HG02970 (cell line): ENCODE results near the gene MT1B.

ENCODE experiments used
- ATAC-seq: cut with Tn5 transposase; IDR thresholded peaks from one replicate; pipeline ENCODE4 v1.9.1; 2021; ENCODE audit warnings: mild to moderate bottlenecking, moderate library complexity, moderate number of reproducible peaks; ENCODE audit not compliant: unreplicated experiment, low FRiP score

The MT1B gene

DNA sequence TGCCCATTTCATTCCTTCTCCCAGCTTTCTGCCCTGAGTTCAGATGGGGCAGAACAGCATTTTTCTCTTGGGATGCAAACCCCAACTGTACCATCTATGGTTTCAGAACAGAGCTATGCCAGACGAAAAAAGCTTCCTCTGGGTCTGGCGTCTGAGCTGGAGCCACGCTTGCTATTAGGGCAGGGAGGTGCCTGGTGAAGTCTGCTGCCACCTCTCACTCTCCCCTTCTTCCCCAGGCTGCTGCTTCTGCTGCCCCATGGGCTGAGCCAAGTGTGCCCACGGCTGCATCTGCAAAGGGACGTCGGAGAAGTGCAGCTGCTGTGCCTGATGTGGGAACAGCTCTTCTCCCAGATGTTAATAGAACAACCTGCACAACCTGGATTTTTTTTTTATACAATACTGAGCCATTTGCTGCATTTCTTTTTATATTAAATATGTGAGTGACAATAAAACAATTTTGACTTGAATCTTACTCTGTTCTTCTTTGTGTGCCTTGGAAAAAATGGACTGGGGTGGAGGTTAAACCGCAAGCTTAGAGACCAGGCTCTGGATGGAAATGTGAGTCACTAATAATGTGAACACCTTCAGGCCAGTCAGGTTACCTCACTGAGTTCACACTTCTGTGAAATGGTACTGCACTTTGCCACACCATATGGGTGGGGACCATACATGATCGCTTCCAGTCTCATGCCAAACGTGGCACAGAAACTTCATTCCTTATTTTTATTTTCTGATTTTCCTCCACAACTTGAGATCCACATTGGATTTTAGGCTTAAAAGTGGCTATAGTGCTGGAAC lies 14.9 kb upstream of the MT1B start:
- ATAC-seq: no peak

DNA sequence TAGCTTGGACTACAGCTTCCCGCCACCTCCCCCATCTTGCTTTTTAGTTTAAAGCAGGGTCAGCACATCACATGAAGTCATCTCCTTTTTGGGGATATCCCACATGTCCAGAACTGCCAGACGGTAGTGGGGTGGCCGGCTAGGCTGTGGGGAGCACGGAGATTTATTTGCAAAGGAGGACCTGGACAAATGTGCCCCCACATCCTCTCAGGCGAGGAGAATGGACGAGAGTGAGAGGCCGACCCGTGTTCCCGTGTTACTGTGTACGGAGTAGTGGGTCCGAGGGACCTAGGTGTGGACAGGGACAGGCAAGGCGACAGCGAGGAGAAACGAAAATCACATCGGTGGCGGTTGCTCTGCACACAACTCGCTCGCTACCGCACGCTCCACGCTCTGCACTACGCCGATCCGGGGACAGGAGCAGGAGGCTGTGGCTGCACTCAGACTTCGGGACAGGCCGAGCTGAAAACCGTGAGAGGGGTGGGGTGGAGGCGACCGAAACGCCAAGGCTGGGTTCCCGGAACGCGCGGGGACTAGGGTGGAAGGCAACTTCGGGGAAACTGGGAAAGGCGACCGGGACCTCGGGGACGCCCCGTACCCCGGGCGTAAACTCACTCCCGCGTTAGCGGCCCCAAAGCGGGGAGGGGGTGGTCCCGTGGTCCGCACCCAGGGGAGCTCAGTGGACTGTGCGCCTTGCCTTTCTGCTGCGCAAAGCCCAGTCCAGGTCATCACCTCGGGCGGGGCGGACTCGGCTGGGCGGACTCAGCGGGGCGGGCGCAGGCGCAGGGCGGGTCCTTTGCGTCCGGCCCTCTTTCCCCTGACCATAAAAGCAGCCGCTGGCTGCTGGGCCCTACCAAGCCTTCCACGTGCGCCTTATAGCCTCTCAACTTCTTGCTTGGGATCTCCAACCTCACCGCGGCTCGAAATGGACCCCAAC lies 13.6 kb upstream of the MT1B start, which contains the start of gene MT1A:
Gene MT1A (plus strand): TSS at position 853 of the 937 bp plus-strand sequence. CDS start 73 bp downstream, at position 926.
- no peak for ATAC-seq

DNA sequence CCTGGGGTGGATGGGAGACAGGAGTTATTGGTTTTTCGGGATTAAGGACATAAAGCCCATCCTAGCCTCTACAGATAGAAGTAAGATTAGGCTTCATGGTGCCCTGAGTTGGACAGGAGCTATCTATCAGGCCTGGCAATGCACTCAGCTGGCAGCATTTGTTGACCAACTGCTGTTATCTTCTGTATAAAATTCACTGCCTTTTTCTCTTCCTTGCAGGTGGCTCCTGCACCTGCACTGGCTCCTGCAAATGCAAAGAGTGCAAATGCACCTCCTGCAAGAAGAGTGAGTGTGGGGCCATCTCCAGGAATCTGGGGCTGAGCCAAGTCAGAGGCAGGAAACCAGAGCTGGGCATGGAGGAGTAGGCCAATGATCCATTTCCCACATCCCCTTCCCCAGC lies 12.6 kb upstream of the MT1B start:
- no peak for ATAC-seq

DNA sequence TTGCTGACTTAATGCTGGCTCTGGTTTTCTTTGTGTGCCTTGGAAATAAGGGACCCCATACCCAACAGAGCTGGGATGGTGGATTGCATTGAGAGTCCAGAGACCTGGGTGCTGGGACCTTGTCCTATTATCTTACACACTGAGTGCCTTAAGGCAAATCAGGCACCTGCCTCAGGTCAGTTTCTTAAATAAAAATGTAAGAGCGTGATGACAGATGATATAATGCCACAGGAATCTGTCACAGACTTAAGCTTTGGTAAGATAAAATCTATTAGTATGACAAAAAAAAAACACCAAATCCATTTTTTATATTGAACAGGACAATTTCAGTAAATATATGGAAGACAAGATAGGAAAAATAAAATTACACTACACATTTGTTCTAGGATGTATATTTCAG lies 11.6 kb upstream of the MT1B start:
- no peak for ATAC-seq

DNA sequence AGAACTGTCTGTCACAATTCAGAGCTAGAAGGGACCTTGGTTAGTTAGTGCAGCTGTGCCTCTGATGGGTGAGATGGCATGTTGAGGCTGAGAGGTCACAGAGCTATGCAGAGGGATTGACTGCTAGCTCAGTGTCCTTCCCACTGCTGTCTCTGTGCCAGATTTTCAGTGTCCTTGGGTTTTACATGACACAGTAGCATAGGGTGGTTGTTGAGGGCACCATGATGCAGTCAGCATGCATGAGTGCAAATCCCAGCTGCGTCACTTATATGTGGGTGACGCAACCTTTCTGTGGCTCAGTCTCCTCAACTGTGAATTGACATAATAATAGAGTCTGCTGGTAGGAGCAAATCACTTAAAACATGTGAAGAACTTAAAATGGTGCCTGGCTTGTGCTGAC lies 10.5 kb upstream of the MT1B start:
- no peak for ATAC-seq

DNA sequence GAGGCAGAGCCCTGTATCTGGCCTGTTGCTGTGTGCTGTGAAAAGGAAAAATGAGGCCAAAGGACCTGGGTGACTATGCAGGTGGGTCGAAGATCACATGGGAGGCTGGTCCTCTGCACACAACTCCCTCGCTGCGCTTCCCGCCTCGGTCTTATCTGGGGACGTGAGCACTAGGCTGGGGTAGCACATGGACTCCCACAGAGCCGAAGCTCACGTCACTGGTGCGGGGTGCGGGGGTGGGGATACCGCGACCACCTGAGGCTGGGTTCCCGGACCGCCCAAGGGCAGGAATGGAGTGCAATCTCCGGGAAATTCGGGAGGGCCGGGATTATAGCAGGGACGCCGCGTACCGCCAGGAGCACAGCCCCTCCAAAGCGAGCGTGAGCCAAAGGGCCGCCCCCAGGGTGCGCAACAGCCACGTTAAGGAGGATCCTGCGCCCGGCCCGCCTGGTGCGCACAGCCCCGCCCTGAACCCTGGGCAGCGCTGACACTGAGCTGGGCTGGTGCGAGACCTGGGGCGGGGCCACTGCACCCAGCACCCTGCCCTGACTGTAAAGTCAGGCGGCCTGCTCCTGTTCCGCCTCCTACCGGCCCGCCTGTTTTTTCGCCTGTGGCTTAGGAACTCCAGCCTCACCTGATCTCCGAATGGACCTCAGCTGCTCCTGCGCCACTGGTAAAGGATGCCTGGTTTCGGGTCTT lies 8.5 kb upstream of the MT1B start:
- no peak for ATAC-seq

DNA sequence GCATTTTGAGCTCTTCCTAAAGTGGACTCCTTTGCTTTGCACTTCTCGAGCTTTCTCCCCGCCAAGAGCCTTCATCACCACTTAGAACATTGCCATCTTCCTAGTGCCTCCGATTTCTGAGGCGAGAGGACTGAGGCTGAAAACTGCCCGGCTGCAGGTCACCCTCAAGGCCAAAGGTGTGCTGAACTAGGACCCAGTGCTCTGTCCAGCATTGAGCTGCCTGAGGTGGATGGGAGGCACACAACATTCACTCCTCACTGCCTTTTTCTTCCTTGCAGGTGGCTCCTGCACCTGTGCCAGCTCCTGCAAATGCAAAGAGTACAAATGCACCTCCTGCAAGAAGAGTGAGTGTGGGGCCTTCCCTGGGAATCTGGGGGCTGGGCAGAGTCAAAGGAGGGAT lies 7.9 kb upstream of the MT1B start:
- ATAC-seq: no peak

DNA sequence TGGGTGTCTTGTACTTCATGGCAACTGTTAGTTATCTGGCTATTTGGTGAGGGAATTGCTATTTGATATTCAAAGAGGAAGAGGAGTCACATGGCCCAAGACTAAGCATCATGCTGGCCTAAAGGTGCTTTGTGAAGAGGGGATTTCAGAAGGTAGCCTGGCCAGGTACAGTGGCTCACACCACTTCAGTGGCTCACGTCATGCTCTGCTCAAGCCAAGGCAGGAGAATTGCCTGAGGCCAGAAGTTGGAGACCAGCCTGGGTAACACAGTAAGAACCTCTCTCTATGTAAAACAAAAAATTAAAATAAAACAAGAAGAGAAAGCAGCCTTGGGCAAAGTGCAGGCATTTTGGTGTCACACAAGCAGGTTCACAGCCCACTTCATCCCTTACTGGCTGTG lies 6.4 kb upstream of the MT1B start:
- no peak for ATAC-seq

DNA sequence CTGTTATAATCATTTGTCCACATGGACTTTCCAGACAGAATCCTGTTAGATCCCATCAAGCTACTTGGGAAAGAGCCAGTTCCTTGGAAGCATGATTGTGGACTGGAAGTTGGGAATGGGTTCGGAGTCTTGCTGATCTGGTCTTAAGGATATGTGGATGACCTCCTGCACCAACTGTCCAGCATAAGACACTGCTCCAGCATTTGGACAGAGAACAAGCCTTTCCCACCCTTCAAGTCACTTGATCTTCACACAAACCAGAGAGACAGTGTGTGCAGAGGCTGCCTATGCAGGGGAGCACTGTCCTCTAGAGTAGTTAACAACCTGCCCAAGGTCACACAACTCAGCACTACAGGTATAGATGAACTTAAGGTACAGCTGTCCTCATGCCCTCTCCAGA lies 5.8 kb upstream of the MT1B start:
- no peak for ATAC-seq

DNA sequence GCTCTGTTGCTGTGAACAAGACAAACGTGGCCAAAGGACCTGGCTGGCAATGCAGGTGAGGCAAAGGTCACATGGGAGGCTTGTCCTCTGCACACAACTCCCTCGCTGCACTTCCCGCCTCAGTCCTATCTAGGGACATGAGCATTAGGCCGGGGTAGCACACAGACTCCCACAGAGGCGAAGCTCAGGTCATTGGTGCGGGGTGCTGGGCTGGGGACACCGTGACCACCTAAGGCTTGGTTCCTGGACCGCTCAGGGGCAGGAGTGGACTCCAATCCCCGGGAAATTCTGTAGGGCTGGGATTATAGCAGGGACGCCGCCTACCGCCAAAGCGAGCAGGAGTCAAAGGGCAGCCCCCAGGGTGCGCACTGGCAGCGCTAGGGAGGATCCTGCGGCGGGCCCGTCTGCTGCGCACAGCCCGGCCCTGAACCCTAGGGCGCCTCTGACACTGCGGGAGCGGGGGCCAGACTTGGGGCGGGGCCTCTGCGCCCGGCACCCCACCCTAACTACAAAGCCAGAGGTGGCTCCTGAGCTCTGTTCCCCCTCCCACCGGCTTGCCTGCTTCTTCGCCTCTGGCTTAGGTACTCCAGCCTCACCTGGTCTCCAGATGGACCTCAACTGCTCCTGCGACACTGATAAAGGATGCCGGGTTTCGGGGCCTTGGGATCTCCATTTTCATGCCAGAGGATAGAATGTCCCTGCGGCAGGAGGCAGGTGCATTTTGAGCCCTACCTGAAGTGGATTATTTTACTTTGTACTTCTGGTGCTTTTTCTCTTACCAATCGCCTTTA lies 3.9 kb upstream of the MT1B start:
- no peak for ATAC-seq

DNA sequence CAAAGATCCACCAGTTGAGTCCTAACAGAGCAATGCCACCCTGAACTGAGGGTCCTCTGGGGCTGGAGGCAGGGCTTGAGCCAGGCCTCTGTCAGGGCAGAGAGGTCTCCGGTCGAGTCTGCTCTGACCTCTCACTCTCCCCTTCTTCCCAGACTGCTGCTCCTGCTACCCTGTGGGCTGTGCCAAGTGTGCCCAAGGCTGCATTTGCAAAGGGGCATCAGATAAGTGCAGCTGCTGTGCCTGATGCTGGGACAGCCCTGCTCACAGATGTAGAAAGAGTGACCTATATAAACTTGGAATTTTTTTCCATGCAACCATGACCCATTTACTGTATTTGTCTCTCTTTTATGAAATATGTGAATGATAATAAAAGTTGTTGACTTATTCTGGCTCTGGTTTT lies 2.4 kb upstream of the MT1B start:
- no peak for ATAC-seq

DNA sequence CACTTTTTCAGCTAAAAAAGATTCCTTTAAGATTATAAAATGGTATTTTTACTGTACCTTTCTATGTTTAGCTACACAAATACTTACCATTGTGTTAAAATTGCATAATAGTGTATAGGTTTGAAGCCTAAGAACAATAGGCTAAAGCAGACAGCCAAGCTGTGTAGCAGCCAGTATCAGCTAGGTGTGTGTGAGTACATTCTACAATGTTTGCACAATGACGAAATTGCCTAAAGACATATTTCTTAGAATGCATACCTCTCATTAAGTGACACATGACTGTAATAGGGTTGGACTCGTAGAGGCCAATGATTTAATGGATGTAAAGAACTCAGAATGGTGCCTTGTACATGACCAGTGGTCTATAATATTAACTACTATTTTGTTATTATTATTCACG lies 1.9 kb upstream of the MT1B start:
- ATAC-seq: no peak

DNA sequence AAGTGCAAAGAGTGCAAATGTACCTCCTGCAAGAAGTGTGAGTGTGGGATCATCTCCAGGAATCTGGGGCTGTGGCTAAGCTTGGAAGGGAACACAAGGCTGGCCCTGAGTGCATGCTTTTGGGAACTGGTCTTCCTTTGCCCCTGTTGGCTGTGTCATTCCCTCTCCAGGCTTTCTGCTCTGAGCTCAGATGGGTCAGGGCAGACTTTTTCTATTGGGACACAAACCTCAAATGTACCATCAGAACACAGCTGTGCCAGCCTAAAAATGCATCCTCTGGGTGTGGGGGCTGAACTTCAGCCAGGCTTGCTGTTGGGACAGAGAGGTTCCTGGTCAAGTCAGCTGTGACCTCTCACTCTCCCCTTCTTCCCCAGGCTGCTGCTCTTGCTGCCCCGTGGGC lies 914 bp downstream of the MT1B start:
- ATAC-seq: no peak

DNA sequence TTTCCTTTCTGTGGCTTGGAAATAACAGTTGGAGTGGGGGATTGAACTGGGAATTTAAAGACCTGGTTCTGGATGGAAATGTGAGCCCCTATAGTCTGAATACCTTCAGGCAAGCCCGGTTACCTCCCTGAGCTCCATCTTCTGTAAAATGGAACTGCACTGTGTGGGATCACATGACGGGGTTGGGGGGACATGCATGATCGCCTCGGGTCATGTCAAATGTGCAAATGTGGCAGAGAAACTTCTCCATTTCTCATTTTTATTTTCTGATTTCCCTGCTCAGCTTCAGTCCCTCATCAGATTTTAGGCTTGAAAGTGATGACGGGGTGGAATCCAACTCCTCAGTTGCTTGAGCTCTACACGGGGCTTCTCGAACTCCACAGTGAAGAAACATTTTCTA lies 1.5 kb downstream of the MT1B start:
- no peak for ATAC-seq

DNA sequence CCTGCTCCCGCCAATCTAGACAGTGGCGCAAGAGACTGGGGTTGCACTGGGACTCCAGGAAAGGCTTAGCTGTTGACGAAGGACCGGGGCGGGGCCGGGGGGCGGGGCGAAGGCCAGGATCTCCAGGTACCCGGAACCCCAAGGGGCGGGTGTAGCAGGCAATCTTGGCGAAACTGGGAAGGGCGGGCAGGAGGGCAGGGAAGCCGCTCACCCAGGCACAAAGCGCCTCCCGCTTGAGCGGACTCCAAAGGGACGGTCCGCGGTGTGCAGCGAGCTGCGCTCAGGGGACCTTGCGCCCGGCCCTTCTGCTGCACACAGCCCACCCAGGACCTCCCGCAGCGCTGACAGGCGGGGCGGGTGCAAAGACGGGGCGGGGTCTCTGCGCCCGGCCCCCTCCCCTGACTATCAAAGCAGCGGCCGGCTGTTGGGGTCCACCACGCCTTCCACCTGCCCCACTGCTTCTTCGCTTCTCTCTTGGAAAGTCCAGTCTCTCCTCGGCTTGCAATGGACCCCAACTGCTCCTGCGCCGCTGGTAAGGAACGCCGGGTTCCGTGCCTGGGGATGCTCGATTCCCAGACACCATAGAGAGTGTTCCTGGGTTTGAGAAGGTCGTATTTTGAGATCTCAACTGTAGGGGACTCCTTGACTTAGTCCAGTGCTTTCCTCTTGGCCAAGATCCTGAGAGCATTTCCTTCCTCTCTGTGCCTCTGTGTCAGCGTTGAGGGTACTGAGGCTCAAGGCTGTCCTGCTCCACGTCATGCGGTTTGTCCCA lies 6.1 kb downstream of the MT1B start, which contains the start of gene MT1F:
Gene MT1F (plus strand): TSS at position 405 of the 772 bp plus-strand sequence. CDS start 100 bp downstream, at position 505.
- no peak for ATAC-seq

DNA sequence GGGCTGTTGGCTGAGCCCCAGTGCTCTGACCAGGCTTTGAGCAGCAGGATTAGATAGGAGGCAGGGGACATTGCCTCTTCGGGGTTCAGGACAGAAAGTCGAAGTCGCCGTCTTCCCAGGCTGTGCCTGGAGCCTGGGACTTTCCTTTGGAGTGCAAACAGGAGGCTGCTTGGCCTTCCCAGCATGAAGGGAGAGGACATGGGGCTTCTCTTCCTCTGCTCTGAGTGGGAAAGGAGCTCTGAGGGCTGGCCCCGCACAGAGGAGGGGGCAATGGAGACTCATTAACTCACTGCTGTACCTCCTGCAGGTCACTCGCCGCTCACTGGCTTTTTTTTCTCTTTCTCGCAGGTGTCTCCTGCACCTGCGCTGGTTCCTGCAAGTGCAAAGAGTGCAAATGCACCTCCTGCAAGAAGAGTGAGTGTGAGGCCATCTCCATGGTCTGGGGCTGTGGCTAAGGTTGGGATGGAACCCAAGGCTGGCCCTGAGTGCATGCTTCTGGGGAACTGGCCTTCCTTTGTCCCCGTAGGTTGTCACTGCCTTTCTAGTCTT lies 6.7 kb downstream of the MT1B start:
- no peak for ATAC-seq

DNA sequence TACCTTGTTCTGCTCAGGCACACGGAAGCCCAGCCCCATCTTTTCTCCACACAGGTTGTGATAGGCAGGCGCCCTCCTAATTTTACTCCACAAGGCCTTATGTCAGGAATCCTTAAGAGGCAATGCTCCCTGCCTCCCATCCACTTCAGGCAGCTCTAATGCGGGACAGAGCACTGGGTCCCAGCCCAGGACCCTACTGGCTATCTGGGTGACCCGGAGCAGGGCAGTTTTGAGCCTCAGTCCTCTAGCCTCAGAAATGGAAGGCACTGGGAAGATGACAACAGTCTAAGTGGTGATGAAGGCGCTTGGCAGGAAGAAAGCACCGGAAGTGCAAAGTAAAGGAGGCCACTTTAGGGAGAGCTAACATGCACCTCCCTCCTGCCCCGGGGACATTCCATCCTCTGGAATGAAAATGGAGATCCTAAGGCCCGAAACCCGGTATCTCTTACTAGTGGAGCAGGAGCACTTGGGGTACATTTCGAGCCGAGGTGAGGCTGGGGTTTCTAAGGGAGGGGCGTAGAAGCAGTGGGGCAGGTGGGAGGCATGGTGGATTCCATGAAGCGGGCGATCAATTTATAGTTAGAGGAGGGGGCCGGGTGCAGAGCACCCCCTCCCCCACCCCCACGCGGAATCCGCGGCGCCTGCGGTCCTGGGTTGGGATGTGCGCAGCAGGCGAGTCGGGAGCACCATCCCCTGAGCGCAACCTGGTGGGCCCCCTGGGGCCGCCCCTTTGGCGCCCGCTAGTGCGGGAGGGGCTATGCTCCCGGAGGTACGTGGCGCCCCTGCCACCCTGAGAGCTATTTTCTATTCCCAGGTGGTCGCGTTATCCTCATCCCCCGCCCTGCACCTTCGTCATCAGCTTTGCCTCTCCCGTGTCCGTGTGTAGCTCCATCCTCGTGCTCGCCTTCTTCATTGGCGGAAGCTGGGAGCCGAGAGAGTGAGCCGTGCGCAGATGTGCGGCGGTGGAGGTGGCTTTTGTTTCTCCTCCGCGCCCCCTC lies 11.0 kb downstream of the MT1B start:
- no peak for ATAC-seq

DNA sequence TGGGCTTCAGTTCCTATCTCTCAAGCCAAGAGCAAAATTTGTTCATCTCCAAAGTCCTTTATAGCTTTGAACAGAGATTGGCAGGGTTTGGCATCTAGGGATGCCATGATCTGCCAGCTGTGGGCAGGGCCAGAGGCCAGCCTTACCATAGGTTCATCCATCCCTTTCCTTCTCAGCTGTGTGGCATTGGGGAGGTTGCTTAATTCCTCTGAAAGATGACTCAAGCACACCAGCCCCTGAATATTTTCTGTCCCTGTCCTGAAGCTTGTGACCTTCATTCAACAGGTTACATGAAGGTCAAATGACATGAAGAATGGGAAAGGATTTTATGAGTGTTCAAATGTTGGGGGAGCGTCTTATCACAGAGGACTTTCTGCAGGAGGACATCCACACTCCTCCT lies 12.8 kb downstream of the MT1B start:
- ATAC-seq: no peak
